Measurements from ENCODE around the gene PEX11B.

PEX11B gene

DNA sequence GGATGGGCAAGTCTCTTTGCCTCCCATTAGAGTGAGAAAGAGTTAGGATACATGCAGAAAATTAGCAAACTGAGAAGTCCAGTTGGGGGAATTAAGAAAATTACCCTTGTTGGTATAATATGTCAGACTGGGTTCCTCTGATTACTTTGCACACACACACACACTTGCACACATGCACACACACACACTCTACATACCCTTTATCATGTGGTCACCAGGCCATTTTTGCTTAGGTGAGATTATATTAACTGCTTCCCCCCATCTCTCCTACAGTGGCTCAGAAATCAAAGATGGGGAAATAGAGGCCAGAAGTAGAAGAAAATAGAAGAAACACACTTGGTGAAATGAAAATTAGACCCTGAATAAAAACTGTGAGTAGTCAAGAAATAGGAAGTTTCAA, 40.2 kb upstream of the PEX11B start:
- TF ChIP-seq GATA2 (IDR thresholded peaks at IDR 0.05; ENCODE audit: low read depth, low read length), result no peak
- TF ChIP-seq GATA3 (IDR thresholded peaks at IDR 0.05; ENCODE audit: low read depth, low read length), result no peak

DNA sequence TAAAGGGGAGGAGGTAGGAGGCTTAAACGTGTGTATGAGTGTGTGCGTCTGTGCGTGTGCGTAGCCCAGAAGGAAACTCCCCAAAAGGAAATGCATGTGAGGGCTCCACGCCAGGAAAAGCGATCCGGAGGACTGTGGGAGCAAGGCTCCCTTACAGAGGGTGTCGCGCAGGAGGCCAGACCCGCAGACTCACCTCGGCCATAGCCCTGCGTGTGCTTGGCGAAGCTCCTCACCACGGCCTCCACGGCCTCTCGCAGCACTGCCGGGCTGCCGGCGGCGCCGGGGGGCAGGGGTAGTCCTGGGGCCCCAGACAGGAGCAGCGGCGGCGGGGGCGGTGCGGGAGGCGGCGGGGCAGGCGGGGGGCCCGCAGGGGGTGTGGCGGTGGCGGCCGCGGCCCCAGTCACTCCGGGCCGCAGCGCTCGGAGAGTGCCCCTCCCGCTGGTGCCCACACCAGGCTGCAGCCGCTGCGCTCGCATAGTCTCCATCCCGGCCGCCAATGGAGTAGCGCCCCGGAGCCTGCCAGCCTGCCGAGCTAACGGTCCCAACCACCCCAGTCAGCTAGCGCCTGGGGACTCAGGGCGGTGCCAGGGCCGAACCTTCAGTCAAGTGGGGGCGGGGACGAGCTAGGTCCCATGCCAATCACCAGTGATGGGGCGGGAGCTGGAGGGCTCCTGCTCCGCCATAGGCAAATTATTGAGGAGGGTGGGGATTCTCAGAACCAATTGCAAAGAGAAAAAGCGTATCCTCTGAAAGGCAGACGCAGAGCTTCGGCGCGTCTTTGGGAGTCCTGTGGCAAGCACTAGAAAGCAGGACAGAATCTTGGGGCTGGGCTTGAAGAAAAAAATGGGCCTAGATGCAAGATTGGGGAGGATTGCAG, 39.2 kb upstream of the PEX11B start, which contains the start of gene LIX1L:
TSS of gene LIX1L (minus strand) at position 575 of the 877 bp plus-strand sequence. CDS start at position 485, 90 bp downstream.
- TF ChIP-seq GATA3 (IDR thresholded peaks at IDR 0.05; ENCODE audit: low read depth, low read length) (no peak), GATA2 (IDR thresholded peaks at IDR 0.05; ENCODE audit: low read depth, low read length) (no peak)

DNA sequence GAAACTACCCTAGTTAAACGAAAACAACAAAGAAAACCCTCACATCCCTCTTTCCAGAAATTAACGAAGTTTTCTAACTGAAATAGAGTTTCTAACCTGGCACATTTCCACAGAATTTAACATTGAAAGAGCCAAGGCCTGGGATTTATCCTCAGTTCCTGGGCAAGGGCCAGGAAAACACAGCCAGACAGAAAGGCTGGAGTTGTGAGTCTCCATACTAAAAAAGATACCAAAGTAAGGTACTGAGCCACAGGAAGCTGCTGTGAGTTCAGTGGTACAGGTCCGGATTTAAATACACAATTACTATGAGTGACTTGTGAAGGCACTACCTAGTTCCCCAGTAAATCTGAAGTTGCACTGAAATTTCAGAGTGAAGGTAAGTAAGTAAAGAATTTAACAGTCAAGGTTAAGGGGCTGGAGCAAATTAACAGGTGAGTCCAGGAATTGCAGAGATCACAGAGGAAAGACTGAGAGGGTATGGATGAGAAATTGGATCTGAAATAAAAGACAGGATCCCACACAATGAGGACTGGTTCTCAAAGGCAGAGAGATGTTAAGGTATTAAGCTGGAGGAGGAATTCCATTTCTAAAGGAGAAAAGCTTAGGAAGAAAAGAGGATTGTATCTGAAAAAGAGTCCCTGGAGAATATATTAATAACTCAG, 38.4 kb upstream of the PEX11B start:
- TF ChIP-seq GATA3 (IDR thresholded peaks at IDR 0.05; ENCODE audit: low read depth, low read length), result no peak
- no peak for TF ChIP-seq GATA2 (IDR thresholded peaks at IDR 0.05; ENCODE audit: low read depth, low read length)

DNA sequence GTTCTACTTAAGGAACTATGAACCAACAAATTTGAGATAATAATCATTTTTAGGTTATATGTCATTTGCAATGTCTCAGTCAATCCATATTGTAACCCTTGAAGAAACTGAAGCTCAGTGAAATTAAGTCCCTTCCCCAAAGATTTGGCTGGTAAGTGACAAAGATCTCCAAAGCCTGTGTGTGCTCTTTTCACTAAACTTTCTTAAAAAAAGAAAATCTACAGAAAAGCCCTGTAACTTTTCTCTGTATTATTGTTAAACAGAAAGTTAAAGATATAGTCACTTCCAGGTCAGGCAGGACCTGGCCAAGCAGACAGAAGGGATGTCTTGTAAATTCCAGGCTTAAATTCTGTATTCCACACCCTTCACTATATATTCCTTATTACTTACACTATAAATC, 37.8 kb upstream of the PEX11B start:
- TF ChIP-seq GATA2 (IDR thresholded peaks at IDR 0.05; ENCODE audit: low read depth, low read length) (no peak), GATA3 (IDR thresholded peaks at IDR 0.05; ENCODE audit: low read depth, low read length) (no peak)

DNA sequence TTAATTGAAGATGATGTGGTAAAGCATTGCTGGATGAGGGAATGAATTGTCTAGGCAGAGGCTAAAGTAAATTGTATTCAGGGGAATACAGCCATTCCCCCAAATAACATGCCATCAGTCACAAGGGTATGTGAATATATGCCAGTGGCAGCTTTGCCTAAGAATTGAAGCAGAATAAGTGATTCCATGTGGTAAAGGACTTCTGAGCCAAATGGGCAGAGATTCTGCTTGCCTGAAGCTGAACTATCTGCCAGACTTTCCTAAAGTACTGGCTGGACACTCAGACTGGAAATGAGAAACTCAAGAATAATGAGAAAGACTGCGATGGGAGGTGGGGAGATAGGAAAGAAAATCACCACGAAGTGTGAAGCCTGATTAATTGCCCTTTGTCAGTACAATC, 36.9 kb upstream of the PEX11B start:
- TF ChIP-seq GATA2 (IDR thresholded peaks at IDR 0.05; ENCODE audit: low read depth, low read length) (no peak), GATA3 (IDR thresholded peaks at IDR 0.05; ENCODE audit: low read depth, low read length) (no peak)

DNA sequence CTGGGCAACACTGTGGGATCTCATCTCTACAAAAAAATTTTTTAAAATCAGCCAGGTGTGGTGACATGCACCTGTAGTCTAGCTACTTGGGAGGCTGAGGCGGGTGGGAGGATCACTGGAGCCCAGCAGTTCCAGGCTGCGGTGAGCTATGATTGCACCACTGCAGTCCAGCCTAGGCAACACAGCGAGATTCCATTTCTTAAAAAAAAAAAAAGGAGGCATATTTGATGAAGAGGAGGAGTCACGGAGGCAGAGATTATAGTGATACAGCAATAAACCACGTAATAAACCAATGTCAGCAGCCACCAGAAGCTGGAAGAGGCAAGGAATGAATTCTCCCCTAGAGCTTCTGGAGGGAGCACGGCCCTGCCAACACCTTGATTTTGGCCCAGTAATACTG, 35.3 kb upstream of the PEX11B start:
- TF ChIP-seq GATA2 (IDR thresholded peaks at IDR 0.05; ENCODE audit: low read depth, low read length) (no peak), GATA3 (IDR thresholded peaks at IDR 0.05; ENCODE audit: low read depth, low read length) (no peak)

DNA sequence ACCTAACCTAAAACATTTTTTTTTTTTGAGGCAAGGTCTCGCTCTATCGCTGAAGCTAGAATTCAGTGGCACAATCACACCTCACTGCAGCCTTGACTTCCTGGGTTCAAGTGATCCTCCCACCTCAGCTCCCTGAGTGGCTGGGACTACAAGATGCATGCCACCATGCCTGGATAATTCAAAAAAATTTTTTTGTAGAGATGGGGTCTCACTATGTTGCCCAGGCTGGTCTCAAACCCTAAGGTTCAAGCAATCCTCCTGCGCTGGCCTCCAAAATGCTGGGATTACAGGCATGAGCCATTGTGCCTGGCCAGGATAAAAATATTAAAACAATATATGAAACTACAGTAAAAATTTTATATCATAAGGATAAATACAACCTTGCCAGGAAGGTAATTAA, 34.4 kb upstream of the PEX11B start:
- no peak for TF ChIP-seq GATA3 (IDR thresholded peaks at IDR 0.05; ENCODE audit: low read depth, low read length)
- TF ChIP-seq GATA2 (IDR thresholded peaks at IDR 0.05; ENCODE audit: low read depth, low read length), result no peak

DNA sequence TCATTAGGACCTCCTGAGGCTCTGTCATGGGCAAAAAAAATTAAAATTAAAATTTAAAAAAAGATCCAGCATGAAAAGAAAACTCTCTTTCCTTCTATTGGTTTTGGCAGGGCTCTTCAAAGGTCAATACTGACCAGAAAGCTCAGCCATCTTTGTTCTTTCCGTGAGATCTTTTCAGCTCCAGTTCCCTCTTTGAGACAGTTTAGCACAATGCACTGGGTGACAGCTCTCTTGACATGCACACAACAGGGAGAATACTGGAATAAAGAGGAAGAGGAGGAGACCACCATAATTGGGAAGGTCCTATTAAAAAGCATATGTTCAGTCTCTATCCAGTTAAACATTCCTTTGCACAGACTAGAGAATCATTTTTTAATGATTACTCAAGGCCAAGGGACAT, 33.0 kb upstream of the PEX11B start:
- TF ChIP-seq GATA3 (IDR thresholded peaks at IDR 0.05; ENCODE audit: low read depth, low read length), result no peak
- no peak for TF ChIP-seq GATA2 (IDR thresholded peaks at IDR 0.05; ENCODE audit: low read depth, low read length)

DNA sequence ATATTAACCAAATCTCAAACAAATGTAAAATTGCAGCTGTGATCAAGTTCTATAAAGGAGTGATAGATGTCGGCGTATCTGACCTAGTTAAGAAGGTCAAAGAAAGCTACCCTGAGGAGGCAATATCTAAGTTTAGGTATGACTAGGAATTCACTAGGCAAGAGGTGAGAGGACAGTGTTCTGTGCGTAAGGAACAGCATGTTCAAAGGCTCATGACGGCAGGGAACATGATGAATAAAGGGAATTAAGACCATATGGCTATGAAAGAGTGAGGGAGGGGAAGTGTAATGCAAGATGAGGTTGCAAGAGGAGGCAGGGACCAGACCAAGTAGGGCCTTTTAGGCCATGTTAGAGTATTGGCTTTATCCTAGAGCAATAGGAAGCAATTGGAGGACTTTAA, 30.7 kb upstream of the PEX11B start:
- TF ChIP-seq GATA3 (IDR thresholded peaks at IDR 0.05; ENCODE audit: low read depth, low read length), result no peak
- no peak for TF ChIP-seq GATA2 (IDR thresholded peaks at IDR 0.05; ENCODE audit: low read depth, low read length)

DNA sequence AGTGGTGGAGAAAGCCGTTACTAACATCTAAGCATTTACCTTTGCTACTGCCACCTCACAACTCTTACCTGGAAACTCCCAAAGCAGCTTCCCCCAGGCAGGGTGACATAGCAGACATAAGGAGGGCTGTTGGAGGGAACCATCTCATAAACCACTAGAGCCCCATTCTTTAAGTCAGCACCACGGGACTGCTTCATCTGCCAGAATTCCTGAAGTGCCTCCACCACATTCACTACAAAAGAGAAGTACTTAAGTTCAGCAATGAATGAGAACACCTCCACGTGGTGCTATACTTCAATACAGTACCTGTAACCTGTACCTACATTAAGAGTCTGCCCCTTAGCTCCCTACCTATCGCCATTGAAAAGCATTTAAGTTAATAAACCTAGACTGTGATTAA, 29.0 kb upstream of the PEX11B start:
- TF ChIP-seq GATA3 (IDR thresholded peaks at IDR 0.05; ENCODE audit: low read depth, low read length) (no peak), GATA2 (IDR thresholded peaks at IDR 0.05; ENCODE audit: low read depth, low read length) (no peak)

DNA sequence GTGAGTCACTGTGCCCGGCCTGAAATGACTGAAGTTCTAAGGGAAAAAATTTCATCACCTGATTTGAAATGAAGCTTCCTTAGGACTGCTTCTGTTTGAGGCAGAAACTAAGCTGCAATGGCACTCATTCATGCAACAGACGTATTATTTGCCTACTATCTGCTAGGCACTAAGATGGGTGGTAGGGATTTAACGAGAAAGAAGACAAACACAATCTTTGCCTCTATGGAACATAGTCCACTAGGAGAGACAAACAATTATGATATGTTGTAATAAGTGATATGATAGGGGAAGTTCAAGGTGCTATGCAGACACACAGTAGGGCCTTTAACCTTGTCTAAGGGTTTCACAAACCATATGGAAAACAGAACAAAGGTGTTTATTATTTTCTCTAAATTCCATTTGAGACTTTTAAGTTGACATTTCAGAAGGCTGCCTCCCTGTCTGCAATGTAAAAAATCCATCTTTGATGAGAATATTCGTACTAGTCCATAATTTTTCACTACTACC, 28.0 kb upstream of the PEX11B start:
- no peak for TF ChIP-seq GATA3 (IDR thresholded peaks at IDR 0.05; ENCODE audit: low read depth, low read length)

DNA sequence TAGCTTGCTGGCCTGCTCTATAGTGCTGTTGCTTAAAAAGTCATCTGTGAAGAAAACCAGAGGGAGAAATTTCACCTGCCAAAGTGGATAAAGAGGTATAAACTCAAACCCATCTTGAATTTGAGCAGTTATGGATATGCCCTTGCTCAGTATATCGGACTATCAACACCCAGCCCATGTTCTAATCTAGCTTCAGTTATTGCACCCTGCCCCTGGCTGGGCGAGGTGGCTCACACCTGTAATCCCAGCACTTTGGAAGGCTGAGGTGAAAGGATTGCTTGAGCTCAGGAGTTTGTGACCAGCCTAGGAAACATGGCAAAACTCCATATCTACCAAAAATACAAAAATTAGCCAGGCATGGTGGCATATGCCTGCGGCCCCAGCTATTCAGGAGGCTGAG, 26.0 kb upstream of the PEX11B start:
- TF ChIP-seq GATA2 (IDR thresholded peaks at IDR 0.05; ENCODE audit: low read depth, low read length), result no peak
- TF ChIP-seq GATA3 (IDR thresholded peaks at IDR 0.05; ENCODE audit: low read depth, low read length), result no peak

DNA sequence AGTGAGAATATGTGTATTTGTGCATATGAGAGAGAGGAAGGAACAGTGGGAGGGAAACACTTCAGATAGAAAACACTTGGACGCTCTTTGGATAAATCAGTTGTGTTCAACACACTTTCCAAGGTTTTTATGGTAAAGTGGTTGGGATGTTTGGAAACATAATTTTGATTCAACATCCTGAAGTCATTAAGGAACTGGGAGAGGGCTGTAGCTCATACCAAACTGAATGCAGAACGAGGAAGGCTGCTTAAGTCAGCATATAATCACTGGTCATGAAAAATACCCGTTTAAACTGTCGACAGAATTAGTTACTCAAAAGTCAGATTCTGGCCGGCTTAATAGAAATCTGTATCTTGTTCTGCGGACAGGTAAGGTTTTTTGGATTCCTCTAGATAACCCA, 24.4 kb upstream of the PEX11B start:
- TF ChIP-seq GATA3 (IDR thresholded peaks at IDR 0.05; ENCODE audit: low read depth, low read length), result no peak
- no peak for TF ChIP-seq GATA2 (IDR thresholded peaks at IDR 0.05; ENCODE audit: low read depth, low read length)

DNA sequence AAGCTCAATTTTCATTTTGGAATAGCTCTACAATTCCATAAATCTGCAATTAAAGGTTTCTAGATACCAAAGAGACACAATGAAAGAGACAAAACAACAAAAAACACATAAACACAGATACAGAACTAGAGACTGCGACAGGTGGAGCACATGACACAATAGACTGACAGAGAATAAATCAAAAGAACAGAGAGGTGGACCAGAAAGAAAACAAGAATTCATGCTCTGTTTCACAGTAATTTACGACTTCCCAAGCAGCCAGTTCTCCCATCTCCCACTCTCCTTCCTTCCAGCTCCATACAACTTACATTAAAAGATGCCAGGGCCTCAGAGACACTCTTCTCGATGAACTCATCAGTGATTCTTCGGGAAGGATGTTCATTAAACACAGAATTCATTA, 23.9 kb upstream of the PEX11B start:
- no peak for TF ChIP-seq GATA2 (IDR thresholded peaks at IDR 0.05; ENCODE audit: low read depth, low read length)
- TF ChIP-seq GATA3 (IDR thresholded peaks at IDR 0.05; ENCODE audit: low read depth, low read length), result no peak

DNA sequence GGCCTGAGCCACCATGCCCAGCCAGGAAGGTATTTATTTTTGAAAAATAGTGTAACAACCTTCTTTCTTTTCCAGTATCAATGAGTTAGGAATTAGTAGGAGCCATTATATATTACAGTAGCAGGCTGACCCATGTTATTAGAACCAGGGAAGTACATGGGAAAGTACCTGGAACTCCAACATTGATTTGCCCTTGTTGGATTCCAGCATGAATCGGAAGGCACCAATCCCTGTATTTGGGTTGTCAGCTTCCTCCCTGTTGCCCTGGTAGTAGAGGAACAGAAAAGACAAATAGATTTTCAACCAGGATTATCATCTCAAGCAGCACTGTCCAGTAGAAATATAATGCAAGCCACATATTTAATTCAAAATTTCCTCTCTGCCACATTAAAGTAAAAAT, 18.9 kb upstream of the PEX11B start:
- TF ChIP-seq GATA3 (IDR thresholded peaks at IDR 0.05; ENCODE audit: low read depth, low read length) (no peak), GATA2 (IDR thresholded peaks at IDR 0.05; ENCODE audit: low read depth, low read length) (no peak)
